HG03097 (cell line): Measurements from ENCODE around the gene NRF1.
"Not testable (repeated sequence)": the region's sequence is repeated elsewhere in the genome, so short reads cannot be mapped to it uniquely, and the experiment has no call there.

ENCODE experiments used
- ATAC-seq: cut with Tn5 transposase; IDR thresholded peaks from one replicate; pipeline ENCODE4 v1.9.1; 2021; ENCODE audit not compliant: unreplicated experiment, low FRiP score

Gene NRF1

GRCh38 chr7:129611246-129612111 is at the start of gene NRF1:
Gene NRF1, plus strand, starts transcription at chr7:129611720. Its CDS starts 45,632 bp downstream, at chr7:129657352.
- ATAC-seq, result peak; percentile 67

- not testable (repeated sequence) for ATAC-seq
Measured at GRCh38 chr7:129566323-129566722, 45.2 kb upstream of the NRF1 start.

GRCh38 chr7:129567377-129567776 is 44.1 kb upstream of the NRF1 start:
- no peak for ATAC-seq

- no peak for ATAC-seq
Measured at GRCh38 chr7:129568240-129568639, 43.3 kb upstream of the NRF1 start.

- ATAC-seq, result no peak
Measured at GRCh38 chr7:129569326-129569725, 42.2 kb upstream of the NRF1 start.

- no peak for ATAC-seq
Measured at GRCh38 chr7:129569811-129570215, 41.7 kb upstream of the NRF1 start.

GRCh38 chr7:129571201-129571600 is 40.3 kb upstream of the NRF1 start:
- no peak for ATAC-seq

GRCh38 chr7:129572205-129572604 is 39.3 kb upstream of the NRF1 start:
- no peak for ATAC-seq

- no peak for ATAC-seq
Measured at GRCh38 chr7:129574487-129574886, 37.0 kb upstream of the NRF1 start.

- no peak for ATAC-seq
Measured at GRCh38 chr7:129575699-129576098, 35.8 kb upstream of the NRF1 start.

GRCh38 chr7:129576138-129576537 is 35.4 kb upstream of the NRF1 start:
- ATAC-seq, result no peak

GRCh38 chr7:129578829-129579228 is 32.7 kb upstream of the NRF1 start:
- no peak for ATAC-seq

GRCh38 chr7:129586179-129586578 is 25.3 kb upstream of the NRF1 start:
- not testable (repeated sequence) for ATAC-seq

- ATAC-seq, result no peak
Measured at GRCh38 chr7:129588268-129588667, 23.3 kb upstream of the NRF1 start.

- ATAC-seq, result no peak
Measured at GRCh38 chr7:129591868-129592267, 19.7 kb upstream of the NRF1 start.

GRCh38 chr7:129596386-129596785 is 15.1 kb upstream of the NRF1 start:
- not testable (repeated sequence) for ATAC-seq

GRCh38 chr7:129597672-129598071 is 13.8 kb upstream of the NRF1 start:
- no peak for ATAC-seq

GRCh38 chr7:129599174-129599573 is 12.3 kb upstream of the NRF1 start:
- ATAC-seq, result no peak

- not testable (repeated sequence) for ATAC-seq
Measured at GRCh38 chr7:129603594-129603993, 7.9 kb upstream of the NRF1 start.

GRCh38 chr7:129604021-129604420 is 7.5 kb upstream of the NRF1 start:
- ATAC-seq, result not testable (repeated sequence)

- ATAC-seq, result no peak
Measured at GRCh38 chr7:129604713-129605437, 6.6 kb upstream of the NRF1 start.
